Measurements from ENCODE around the gene C1orf53.
A peak's percentile ranks its signal among the peaks of the same experiment; 100 is the strongest.
"Not testable (repeated sequence)": the region's sequence is repeated elsewhere in the genome, so short reads cannot be mapped to it uniquely, and the experiment has no call there.

Gene C1orf53

DNA sequence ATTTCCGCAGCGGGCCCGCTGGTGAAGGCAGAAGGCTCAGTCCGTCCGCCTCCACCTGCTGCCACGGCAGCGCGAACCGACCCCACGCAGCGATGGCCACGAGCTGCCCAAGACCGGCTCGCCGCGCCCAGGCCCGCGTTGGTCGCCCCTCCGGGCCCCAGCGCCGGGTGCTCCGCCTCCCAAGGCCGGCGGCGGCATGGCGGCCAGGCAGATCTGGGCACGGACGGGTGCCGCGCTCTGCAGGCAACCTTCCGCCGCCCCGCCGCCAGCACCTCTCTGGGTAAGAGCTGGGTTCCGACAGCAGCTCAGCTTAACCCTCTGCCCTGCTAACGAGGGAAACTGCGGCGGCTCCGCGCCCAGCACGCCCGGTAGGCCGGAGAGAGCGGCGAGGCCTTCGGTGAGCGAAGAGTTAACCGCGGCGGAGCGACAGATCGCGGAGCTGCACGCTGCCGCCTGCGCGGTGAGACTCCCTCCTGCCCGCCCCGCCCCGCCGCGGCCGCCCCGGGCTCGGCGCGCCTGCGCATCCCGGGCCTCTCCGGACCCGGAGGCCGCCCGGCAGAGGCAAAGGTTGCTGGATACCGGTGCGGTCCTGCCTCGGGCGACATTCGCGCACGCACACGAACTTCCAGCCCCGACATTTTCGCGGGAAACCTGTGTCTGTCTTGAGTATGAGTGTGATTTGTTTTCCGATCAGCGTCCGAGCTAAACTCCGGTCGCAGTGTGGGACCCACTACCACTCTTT, at the start of gene C1orf53:
Gene C1orf53, plus strand, starts transcription at position 177 of the 742 bp plus-strand sequence. Its CDS starts 20 bp downstream, at position 197.
- Histone ChIP-seq H3K4me1 (ENCODE audit: control insufficient read depth, insufficient read depth, low read length) (peaks cover 6% of the 10 kb centered on the region), H3K27me3 (ENCODE audit: control insufficient read depth in 1 of 2, insufficient read depth in 2 of 2, low read length in 2 of 2) (peaks cover 8 to 27% of the 10 kb centered on the region in 2 donors), H3K27ac (ENCODE audit: low read length) (peak within 1 kb of the TSS; percentile 72)

GRCh38 chr1:197855751-197856150, 46.7 kb upstream of the C1orf53 start:
- not testable (repeated sequence) for H3K27me3 ChIP-seq (ENCODE audit: control insufficient read depth in 1 of 2, insufficient read depth in 2 of 2, low read length in 2 of 2); H3K36me3 ChIP-seq (ENCODE audit: control insufficient read depth in 2 of 2, insufficient read depth in 2 of 2, low read length in 2 of 2); H3K27ac ChIP-seq (ENCODE audit: low read length); H3K9ac ChIP-seq (ENCODE audit: low read length in 2 of 2); H3K4me1 ChIP-seq (ENCODE audit: control insufficient read depth, insufficient read depth, low read length); H3K9me3 ChIP-seq (ENCODE audit: control insufficient read depth in 2 of 2, low read length in 2 of 2); H3K4me3 ChIP-seq (ENCODE audit: low read length in 2 of 2)

More for the DNA sequence above, at the start of gene C1orf53:
- Histone ChIP-seq H3K4me3 (ENCODE audit: low read length in 2 of 2) (peak within 1 kb of the TSS; percentile 77 to 80), H3K36me3 (ENCODE audit: control insufficient read depth in 2 of 2, insufficient read depth in 2 of 2, low read length in 2 of 2) (no peaks in the 10 kb centered on the region), H3K9ac (ENCODE audit: low read length in 2 of 2) (peak within 1 kb of the TSS; percentile 86 to 87), H3K9me3 (ENCODE audit: control insufficient read depth in 2 of 2, low read length in 2 of 2) (no peaks in the 10 kb centered on the region)

- Histone ChIP-seq H3K27me3 (ENCODE audit: control insufficient read depth in 1 of 2, insufficient read depth in 2 of 2, low read length in 2 of 2) (no peaks in the 10 kb centered on the region), H3K9me3 (ENCODE audit: control insufficient read depth in 2 of 2, low read length in 2 of 2) (no peaks in the 10 kb centered on the region), H3K36me3 (ENCODE audit: control insufficient read depth in 2 of 2, insufficient read depth in 2 of 2, low read length in 2 of 2) (no peaks in the 10 kb centered on the region), H3K9ac (ENCODE audit: low read length in 2 of 2) (no peak overlapping the region), H3K27ac (ENCODE audit: low read length) (no peak overlapping the region), H3K4me1 (ENCODE audit: control insufficient read depth, insufficient read depth, low read length) (no peaks in the 10 kb centered on the region), H3K4me3 (ENCODE audit: low read length in 2 of 2) (no peak overlapping the region)
Observed at GRCh38 chr1:197857477-197857876, 45.0 kb upstream of the C1orf53 start.

- Histone ChIP-seq H3K9me3 (ENCODE audit: control insufficient read depth in 2 of 2, low read length in 2 of 2) (no peaks in the 10 kb centered on the region), H3K27ac (ENCODE audit: low read length) (no peak overlapping the region), H3K27me3 (ENCODE audit: control insufficient read depth in 1 of 2, insufficient read depth in 2 of 2, low read length in 2 of 2) (no peaks in the 10 kb centered on the region), H3K9ac (ENCODE audit: low read length in 2 of 2) (no peak overlapping the region), H3K4me3 (ENCODE audit: low read length in 2 of 2) (no peak overlapping the region), H3K36me3 (ENCODE audit: control insufficient read depth in 2 of 2, insufficient read depth in 2 of 2, low read length in 2 of 2) (no peaks in the 10 kb centered on the region), H3K4me1 (ENCODE audit: control insufficient read depth, insufficient read depth, low read length) (no peaks in the 10 kb centered on the region)
Observed at GRCh38 chr1:197859024-197859423, 43.4 kb upstream of the C1orf53 start.

- no peak overlapping the region for H3K27ac ChIP-seq (ENCODE audit: low read length)
- no peaks in the 10 kb centered on the region for H3K27me3 ChIP-seq (ENCODE audit: control insufficient read depth in 1 of 2, insufficient read depth in 2 of 2, low read length in 2 of 2)
- no peak overlapping the region for H3K4me3 ChIP-seq (ENCODE audit: low read length in 2 of 2)
- H3K4me1 ChIP-seq (ENCODE audit: control insufficient read depth, insufficient read depth, low read length), result no peaks in the 10 kb centered on the region
- no peak overlapping the region for H3K9ac ChIP-seq (ENCODE audit: low read length in 2 of 2)
- no peaks in the 10 kb centered on the region for H3K9me3 ChIP-seq (ENCODE audit: control insufficient read depth in 2 of 2, low read length in 2 of 2)
- H3K36me3 ChIP-seq (ENCODE audit: control insufficient read depth in 2 of 2, insufficient read depth in 2 of 2, low read length in 2 of 2), result no peaks in the 10 kb centered on the region
Observed at GRCh38 chr1:197862221-197862620, 40.2 kb upstream of the C1orf53 start.

DNA sequence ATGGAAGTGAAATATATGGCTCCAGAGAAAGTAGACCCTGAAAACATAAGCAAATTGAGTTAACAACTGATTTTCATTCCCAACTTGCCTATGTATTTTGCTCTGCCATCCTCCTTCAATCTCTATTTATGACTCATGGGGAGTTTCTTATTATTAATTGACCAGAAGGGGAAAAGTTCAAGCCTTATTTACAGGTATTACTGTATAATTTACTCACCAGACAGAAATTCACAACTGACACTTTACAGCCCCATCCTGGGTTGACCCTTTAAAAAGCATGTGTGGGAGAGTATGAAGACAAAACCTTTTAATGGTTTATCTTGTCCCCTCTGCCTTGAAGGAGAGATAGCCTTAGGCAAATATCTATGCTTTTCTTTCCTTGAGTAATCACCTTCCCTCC, 39.8 kb upstream of the C1orf53 start:
- Histone ChIP-seq H3K4me1 (ENCODE audit: control insufficient read depth, insufficient read depth, low read length) (no peaks in the 10 kb centered on the region), H3K4me3 (ENCODE audit: low read length in 2 of 2) (no peak overlapping the region), H3K9ac (ENCODE audit: low read length in 2 of 2) (no peak overlapping the region), H3K36me3 (ENCODE audit: control insufficient read depth in 2 of 2, insufficient read depth in 2 of 2, low read length in 2 of 2) (no peaks in the 10 kb centered on the region), H3K9me3 (ENCODE audit: control insufficient read depth in 2 of 2, low read length in 2 of 2) (no peaks in the 10 kb centered on the region), H3K27me3 (ENCODE audit: control insufficient read depth in 1 of 2, insufficient read depth in 2 of 2, low read length in 2 of 2) (no peaks in the 10 kb centered on the region), H3K27ac (ENCODE audit: low read length) (no peak overlapping the region)

DNA sequence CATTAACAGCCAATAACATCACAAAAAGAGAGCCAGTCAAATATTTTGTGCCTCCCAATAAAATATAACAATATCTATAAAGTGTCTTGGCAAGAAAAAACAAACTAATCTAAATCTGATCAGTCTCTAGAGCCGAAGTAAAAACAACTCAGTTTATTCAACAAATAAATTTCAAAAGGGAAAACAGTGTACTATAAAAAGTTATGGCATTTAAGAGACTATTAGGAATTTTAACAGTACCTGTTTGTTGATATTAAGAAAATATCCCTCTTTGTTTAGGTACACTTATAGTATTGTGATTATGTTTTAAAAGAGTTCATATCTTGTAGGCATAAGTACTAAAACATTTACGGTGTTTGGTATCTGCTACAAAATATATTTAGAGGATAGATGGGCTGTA, 36.6 kb upstream of the C1orf53 start:
- H3K36me3 ChIP-seq (ENCODE audit: control insufficient read depth in 2 of 2, insufficient read depth in 2 of 2, low read length in 2 of 2), result no peaks in the 10 kb centered on the region
- no peak overlapping the region for H3K27ac ChIP-seq (ENCODE audit: low read length)
- H3K4me1 ChIP-seq (ENCODE audit: control insufficient read depth, insufficient read depth, low read length), result no peaks in the 10 kb centered on the region
- no peak overlapping the region for H3K9ac ChIP-seq (ENCODE audit: low read length in 2 of 2)
- no peaks in the 10 kb centered on the region for H3K9me3 ChIP-seq (ENCODE audit: control insufficient read depth in 2 of 2, low read length in 2 of 2)
- H3K4me3 ChIP-seq (ENCODE audit: low read length in 2 of 2), result no peak overlapping the region
- no peaks in the 10 kb centered on the region for H3K27me3 ChIP-seq (ENCODE audit: control insufficient read depth in 1 of 2, insufficient read depth in 2 of 2, low read length in 2 of 2)

GRCh38 chr1:197868751-197869489, 33.5 kb upstream of the C1orf53 start:
- no peaks in the 10 kb centered on the region for H3K36me3 ChIP-seq (ENCODE audit: control insufficient read depth in 2 of 2, insufficient read depth in 2 of 2, low read length in 2 of 2)
- no peak overlapping the region for H3K27ac ChIP-seq (ENCODE audit: low read length)
- no peaks in the 10 kb centered on the region for H3K4me1 ChIP-seq (ENCODE audit: control insufficient read depth, insufficient read depth, low read length)
- H3K27me3 ChIP-seq (ENCODE audit: control insufficient read depth in 1 of 2, insufficient read depth in 2 of 2, low read length in 2 of 2), result no peaks in the 10 kb centered on the region
- no peak overlapping the region for H3K4me3 ChIP-seq (ENCODE audit: low read length in 2 of 2)
- no peaks in the 10 kb centered on the region for H3K9me3 ChIP-seq (ENCODE audit: control insufficient read depth in 2 of 2, low read length in 2 of 2)
- H3K9ac ChIP-seq (ENCODE audit: low read length in 2 of 2), result no peak overlapping the region

DNA sequence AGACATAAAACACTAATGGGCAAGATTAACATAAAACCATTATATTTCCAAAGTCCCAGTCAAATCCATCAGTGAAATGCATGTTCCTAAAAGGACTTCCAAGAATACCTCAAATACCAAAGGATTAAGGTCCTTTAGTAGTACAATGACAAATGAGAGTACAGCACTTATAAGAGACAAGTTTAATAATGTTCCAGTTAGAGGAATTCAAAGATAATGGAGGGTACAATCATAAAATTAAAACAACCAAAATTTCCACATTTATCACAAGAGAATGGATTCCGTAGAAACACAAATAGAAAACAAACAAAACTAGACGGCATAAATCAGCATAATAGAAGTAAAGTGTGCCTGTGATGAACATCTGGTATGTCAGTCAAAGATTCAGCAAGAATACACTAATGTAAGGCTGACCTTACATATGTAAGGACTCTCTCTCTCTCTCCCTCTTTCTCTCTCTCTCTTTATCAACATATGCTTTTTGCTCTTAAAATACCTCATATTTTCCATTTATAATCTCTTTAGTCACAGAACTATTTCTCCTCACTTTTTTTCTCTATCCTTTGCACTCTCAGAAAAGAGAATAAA, 32.8 kb upstream of the C1orf53 start:
- no peak overlapping the region for H3K9ac ChIP-seq (ENCODE audit: low read length in 2 of 2)
- H3K27me3 ChIP-seq (ENCODE audit: control insufficient read depth in 1 of 2, insufficient read depth in 2 of 2, low read length in 2 of 2), result no peaks in the 10 kb centered on the region
- H3K36me3 ChIP-seq (ENCODE audit: control insufficient read depth in 2 of 2, insufficient read depth in 2 of 2, low read length in 2 of 2), result no peaks in the 10 kb centered on the region
- H3K4me3 ChIP-seq (ENCODE audit: low read length in 2 of 2), result no peak overlapping the region
- no peaks in the 10 kb centered on the region for H3K4me1 ChIP-seq (ENCODE audit: control insufficient read depth, insufficient read depth, low read length)
- no peak overlapping the region for H3K27ac ChIP-seq (ENCODE audit: low read length)
- H3K9me3 ChIP-seq (ENCODE audit: control insufficient read depth in 2 of 2, low read length in 2 of 2), result no peaks in the 10 kb centered on the region

DNA sequence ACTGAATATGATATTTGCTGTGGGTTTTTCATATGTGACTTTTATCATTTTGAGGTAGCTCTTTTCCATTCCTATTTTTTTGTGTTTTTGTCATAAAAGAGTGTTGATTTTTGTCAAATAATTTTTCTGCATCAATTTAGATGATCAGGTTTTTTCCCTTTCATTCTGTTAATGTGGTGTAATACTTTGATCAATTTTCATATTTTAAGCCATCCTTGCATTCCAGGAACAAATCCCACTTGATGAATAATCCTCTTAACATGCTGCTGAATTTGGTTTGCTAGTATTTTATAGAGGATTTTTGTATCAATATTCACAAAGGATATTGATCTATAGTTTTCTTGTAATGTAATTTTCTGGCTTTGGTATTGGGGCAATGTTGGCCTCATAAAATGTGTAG, 25.5 kb upstream of the C1orf53 start:
- H3K9me3 ChIP-seq (ENCODE audit: control insufficient read depth in 2 of 2, low read length in 2 of 2), result no peaks in the 10 kb centered on the region
- H3K4me3 ChIP-seq (ENCODE audit: low read length in 2 of 2), result no peak overlapping the region
- no peaks in the 10 kb centered on the region for H3K4me1 ChIP-seq (ENCODE audit: control insufficient read depth, insufficient read depth, low read length)
- no peaks in the 10 kb centered on the region for H3K27me3 ChIP-seq (ENCODE audit: control insufficient read depth in 1 of 2, insufficient read depth in 2 of 2, low read length in 2 of 2)
- H3K27ac ChIP-seq (ENCODE audit: low read length), result no peak overlapping the region
- H3K36me3 ChIP-seq (ENCODE audit: control insufficient read depth in 2 of 2, insufficient read depth in 2 of 2, low read length in 2 of 2), result no peaks in the 10 kb centered on the region
- H3K9ac ChIP-seq (ENCODE audit: low read length in 2 of 2), result no peak overlapping the region

GRCh38 chr1:197880385-197880784, 22.0 kb upstream of the C1orf53 start:
- not testable (repeated sequence) for H3K9ac ChIP-seq (ENCODE audit: low read length in 2 of 2); H3K27me3 ChIP-seq (ENCODE audit: control insufficient read depth in 1 of 2, insufficient read depth in 2 of 2, low read length in 2 of 2); H3K27ac ChIP-seq (ENCODE audit: low read length); H3K4me1 ChIP-seq (ENCODE audit: control insufficient read depth, insufficient read depth, low read length); H3K4me3 ChIP-seq (ENCODE audit: low read length in 2 of 2); H3K9me3 ChIP-seq (ENCODE audit: control insufficient read depth in 2 of 2, low read length in 2 of 2); H3K36me3 ChIP-seq (ENCODE audit: control insufficient read depth in 2 of 2, insufficient read depth in 2 of 2, low read length in 2 of 2)

All from stomach smooth muscle (tissue), 2 donors.